IPS-18c (cell line): ENCODE data around the gene PLIN1.

Experiments used
- H3K4me3 ChIP-seq: 2 replicates; pipeline ENCODE4 v1.7.0; 2013; ENCODE audit warnings: low read depth, mild to moderate bottlenecking, low read length, moderate library complexity; ENCODE audit not compliant: insufficient read depth
- H3K9me3 ChIP-seq: one replicate; pipeline ENCODE4 v1.6.1; 2013; ENCODE audit warnings: mild to moderate bottlenecking, low read length, moderate library complexity; ENCODE audit not compliant: control insufficient read depth, insufficient read depth

Gene PLIN1

DNA sequence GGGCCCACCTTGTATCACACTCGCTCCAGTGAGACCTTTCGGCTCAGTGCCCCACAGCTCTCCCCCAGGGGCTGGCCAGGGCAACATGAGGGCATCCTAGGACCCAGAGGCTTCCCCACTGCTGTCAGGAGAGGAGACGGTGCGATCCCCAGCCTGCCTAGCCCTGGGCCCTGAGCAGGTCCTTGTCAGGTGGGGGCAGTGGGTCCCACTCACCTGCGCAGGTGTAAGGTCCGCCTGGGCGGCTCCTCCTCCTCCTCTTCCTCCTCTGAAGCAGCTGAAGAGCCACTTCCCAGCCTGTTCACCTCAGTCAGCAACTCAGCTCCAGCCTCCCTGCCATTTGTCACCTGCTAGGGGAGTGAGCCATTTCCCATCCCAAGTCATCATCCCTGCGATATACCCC is 33.5 kb downstream of the PLIN1 start:
- no peak overlapping the region for H3K4me3 ChIP-seq
- no peaks in the 10 kb centered on the region for H3K9me3 ChIP-seq

DNA sequence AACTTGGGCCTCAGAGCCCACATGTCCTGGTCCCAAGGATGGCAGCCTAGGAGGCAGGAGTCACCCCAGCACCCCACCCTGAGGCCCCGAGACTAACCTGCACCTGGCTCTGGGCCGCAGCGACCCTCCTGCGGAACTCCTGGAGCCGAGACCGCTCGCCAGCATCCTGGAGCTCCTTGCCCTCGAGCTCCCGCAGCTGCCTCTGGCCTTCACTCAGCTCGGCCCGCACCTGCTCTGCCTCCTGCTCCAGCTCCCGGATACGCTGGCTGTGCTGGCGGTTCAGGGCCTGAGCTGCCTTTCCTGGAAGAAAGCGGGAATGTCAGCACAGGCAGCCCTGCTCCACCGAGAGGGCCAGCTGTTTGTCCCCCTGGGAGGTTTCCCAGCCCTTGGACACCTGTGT is 37.1 kb downstream of the PLIN1 start:
- Histone ChIP-seq H3K4me3 (no peak overlapping the region), H3K9me3 (peaks cover 3% of the 10 kb centered on the region)

DNA sequence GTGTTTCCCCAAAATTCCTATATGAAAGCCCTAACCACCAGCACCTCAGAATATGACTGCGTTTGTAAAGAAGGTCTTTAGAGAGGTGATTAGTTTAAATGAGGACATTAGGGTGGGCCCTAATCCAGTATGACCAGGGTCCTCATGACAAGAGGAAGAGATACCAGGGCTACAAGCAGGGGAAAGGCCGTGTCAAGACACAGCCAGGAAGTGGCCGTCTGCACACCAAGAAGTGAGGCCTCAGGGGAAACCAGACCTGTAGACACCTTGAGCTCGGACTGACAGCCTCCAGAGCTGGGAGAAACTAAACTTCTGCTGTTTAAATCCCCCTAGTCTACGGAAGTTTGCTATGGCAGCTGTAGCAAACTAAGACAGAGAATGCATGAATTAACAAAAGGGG is 38.1 kb downstream of the PLIN1 start:
- Histone ChIP-seq H3K9me3 (peaks cover 3% of the 10 kb centered on the region), H3K4me3 (no peak overlapping the region)

DNA sequence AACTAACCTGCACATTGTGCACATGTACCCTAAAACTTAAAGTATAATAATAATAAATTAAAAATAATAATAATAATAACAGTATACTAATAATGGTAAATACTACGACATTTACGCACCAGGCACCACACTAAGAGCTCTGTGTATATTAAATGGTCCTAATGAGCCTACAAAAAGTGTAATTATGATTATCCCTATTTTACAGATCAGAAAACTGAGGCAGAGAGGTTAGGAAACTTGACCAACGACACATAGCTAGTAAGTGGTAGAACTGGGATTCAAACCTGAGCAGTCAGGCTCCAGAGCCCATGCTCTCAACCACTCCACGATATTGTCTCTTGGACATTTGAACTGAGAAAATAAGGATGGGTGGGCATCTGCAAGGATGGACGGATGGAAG is 38.9 kb downstream of the PLIN1 start:
- Histone ChIP-seq H3K4me3 (no peak overlapping the region), H3K9me3 (peaks cover 3% of the 10 kb centered on the region)

- Histone ChIP-seq H3K9me3 (peaks cover 9% of the 10 kb centered on the region), H3K4me3 (no peak overlapping the region)
Observed at GRCh38 chr15:89633585-89633984, 45.6 kb downstream of the PLIN1 start.

- H3K9me3 ChIP-seq: peaks cover 9% of the 10 kb centered on the region
Observed at GRCh38 chr15:89632563-89633430, 46.4 kb downstream of the PLIN1 start.

GRCh38 chr15:89631902-89632264 is 47.3 kb downstream of the PLIN1 start:
- no peak overlapping the region for H3K4me3 ChIP-seq

More at GRCh38 chr15:89632563-89633430, 46.4 kb downstream of the PLIN1 start:
- H3K4me3 ChIP-seq: no peak overlapping the region

GRCh38 chr15:89630974-89631901 is 47.9 kb downstream of the PLIN1 start:
- peaks cover 9% of the 10 kb centered on the region for H3K9me3 ChIP-seq
- H3K4me3 ChIP-seq: no peak overlapping the region

More at GRCh38 chr15:89631902-89632264, 47.3 kb downstream of the PLIN1 start:
- peaks cover 9% of the 10 kb centered on the region for H3K9me3 ChIP-seq

DNA sequence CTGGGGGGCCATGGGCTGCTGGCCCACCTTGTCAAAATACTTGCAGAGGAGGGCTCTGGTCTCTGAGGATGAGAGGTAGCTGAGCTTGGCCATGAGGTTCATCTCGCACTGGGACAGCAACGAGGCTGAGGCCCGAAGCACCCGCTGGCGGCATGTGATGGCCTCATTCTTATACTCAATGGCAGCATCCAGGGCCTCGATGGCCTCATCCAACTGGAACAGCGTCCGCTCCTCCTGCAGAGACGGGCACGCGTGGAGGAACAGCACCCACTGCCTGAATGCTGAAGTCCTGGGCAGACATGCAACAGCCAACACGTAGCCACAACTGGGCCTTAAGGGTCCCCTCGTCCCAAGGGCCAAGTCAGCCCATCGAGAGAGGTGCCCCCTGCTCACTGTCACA is 48.9 kb downstream of the PLIN1 start:
- Histone ChIP-seq H3K4me3 (no peak overlapping the region), H3K9me3 (peaks cover 9% of the 10 kb centered on the region)

- Histone ChIP-seq H3K4me3 (no peak overlapping the region), H3K9me3 (peaks cover 9% of the 10 kb centered on the region)
Observed at GRCh38 chr15:89629829-89630228, 49.3 kb downstream of the PLIN1 start.

GRCh38 chr15:89628806-89629715 is 50.1 kb downstream of the PLIN1 start:
- Histone ChIP-seq H3K4me3 (no peak overlapping the region), H3K9me3 (peaks cover 6% of the 10 kb centered on the region)

DNA sequence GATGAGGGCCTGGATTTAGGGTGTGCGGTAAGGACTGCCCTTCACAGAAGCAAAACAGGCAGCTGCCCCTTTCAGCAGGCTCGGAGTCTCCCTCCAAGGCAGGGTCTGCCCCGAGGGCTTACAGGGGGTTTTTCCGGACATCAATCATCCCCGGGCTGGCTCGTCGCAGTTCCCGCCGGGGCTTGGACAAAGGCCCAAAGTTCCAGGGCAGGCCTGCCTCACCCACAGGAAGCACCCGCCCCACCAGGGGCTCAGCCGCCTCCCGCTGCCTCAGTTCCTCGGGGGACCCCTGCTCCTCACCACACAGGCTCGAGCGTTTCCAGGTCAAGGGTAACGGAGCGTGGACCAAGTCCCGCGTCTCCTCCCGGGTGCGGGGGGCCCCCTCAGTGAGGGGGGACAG is 50.9 kb downstream of the PLIN1 start:
- Histone ChIP-seq H3K4me3 (no peak overlapping the region), H3K9me3 (peaks cover under 1% of the 10 kb centered on the region)

GRCh38 chr15:89627256-89627970 is 51.8 kb downstream of the PLIN1 start:
- Histone ChIP-seq H3K4me3 (no peak overlapping the region), H3K9me3 (no peaks in the 10 kb centered on the region)

- Histone ChIP-seq H3K9me3 (no peaks in the 10 kb centered on the region), H3K4me3 (no peak overlapping the region)
Observed at GRCh38 chr15:89625716-89626115, 53.5 kb downstream of the PLIN1 start.

DNA sequence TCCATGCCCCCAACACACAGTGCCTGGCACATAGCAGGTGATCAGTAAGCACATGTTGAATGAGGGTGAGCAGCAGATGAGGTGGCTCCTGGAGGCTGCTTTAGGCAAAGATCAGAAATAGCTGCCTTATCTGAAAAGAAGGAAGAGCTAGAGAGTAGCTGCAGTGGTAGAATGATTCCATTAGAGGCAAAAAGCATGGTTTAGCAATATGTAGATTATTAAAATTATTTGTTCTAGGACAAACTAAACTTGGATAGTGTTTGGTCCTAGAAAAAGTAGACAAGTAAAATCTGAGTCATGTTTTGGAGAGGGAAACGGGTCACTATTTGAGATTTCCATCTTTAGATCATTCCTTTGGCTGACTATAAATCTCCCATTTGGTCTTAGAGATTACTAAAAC is 56.0 kb downstream of the PLIN1 start:
- H3K4me3 ChIP-seq: no peak overlapping the region
- H3K9me3 ChIP-seq: no peaks in the 10 kb centered on the region

- Histone ChIP-seq H3K4me3 (no peak overlapping the region), H3K9me3 (no peaks in the 10 kb centered on the region)
Observed at GRCh38 chr15:89621547-89621946, 57.6 kb downstream of the PLIN1 start.
